HG03460 (cell line): ENCODE measurements around the gene PRSS50.
"Not testable (repeated sequence)": the region's sequence is repeated elsewhere in the genome, so short reads cannot be mapped to it uniquely, and the experiment has no call there.

Experiments
- ATAC-seq: cut with Tn5 transposase; IDR thresholded peaks from one replicate; pipeline ENCODE4 v1.9.1; 2021; ENCODE audit not compliant: unreplicated experiment

PRSS50 gene, protein sequence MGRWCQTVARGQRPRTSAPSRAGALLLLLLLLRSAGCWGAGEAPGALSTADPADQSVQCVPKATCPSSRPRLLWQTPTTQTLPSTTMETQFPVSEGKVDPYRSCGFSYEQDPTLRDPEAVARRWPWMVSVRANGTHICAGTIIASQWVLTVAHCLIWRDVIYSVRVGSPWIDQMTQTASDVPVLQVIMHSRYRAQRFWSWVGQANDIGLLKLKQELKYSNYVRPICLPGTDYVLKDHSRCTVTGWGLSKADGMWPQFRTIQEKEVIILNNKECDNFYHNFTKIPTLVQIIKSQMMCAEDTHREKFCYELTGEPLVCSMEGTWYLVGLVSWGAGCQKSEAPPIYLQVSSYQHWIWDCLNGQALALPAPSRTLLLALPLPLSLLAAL

DNA sequence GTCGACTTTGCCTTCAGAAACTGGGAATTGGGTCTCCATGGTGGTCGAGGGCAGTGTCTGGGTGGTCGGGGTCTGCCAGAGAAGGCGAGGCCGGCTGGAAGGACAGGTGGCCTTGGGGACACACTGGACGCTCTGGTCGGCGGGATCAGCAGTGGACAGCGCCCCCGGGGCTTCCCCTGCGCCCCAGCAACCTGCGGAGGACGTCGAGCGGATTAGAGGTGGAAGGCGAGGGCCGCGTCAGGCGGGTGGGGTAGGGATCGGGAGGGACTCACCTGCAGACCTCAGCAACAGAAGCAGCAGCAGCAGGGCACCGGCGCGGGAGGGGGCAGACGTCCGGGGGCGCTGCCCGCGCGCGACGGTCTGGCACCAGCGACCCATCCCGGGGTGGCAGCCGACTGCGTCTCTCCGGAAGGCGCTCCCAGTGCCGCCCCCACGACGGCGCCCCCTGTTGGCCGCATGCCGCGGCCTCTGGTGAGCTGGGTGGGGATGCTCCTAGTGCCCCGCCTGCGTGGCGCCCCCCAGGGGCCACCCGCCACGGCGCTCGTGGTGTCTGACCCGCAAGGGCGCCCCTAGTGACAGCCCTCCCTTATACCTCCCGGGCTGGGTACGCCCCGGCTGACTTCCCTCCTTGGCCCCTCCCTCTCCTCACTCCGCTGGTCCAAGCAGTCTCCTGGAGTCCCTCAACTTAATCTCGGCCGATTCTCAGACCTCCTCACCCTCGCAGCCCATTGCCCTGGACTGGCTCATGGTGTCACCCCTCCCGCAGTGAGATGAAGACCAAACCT, at the start of gene PRSS50:
PRSS50 (minus strand) TSS at position 423 of the 785 bp plus-strand sequence; CDS start at position 378, 45 bp downstream.
- no peak for ATAC-seq

DNA sequence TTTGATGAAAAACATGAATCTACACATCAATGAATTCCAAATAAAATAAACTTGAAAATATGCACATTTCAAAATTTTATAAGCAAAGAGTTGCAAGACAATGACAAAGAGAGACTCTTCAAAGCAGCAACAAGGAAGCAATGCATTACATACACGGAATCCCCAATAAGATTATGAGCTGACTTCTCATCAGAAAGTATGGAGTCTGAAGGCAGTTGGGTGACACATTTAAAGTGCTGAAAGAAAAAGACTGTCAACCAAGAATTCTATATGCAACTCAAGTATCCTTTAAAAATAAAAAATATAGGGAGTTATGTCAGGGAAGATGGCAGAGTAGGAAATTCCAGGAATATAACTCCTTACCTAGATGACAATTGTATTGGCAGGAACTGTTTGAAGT, 46.5 kb upstream of the PRSS50 start:
- no peak for ATAC-seq

DNA sequence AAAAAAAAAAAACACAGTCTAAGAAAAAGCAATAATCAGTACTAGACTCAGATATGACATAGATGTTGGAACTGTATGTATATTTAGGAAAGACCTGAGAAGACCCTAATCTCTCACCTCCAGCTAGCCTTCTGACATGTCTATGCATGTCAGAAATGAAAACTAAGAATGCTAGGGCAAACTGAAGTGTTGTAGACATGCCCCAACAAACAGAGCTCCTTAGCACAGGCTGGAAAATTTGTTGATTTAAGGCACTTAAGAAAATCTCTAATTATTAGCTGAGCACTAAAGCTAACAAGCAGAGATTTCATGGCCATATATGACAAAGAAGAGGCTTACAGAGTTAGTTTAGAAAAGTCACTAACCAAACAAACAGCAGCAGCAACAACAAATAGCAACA, 45.5 kb upstream of the PRSS50 start:
- no peak for ATAC-seq

DNA sequence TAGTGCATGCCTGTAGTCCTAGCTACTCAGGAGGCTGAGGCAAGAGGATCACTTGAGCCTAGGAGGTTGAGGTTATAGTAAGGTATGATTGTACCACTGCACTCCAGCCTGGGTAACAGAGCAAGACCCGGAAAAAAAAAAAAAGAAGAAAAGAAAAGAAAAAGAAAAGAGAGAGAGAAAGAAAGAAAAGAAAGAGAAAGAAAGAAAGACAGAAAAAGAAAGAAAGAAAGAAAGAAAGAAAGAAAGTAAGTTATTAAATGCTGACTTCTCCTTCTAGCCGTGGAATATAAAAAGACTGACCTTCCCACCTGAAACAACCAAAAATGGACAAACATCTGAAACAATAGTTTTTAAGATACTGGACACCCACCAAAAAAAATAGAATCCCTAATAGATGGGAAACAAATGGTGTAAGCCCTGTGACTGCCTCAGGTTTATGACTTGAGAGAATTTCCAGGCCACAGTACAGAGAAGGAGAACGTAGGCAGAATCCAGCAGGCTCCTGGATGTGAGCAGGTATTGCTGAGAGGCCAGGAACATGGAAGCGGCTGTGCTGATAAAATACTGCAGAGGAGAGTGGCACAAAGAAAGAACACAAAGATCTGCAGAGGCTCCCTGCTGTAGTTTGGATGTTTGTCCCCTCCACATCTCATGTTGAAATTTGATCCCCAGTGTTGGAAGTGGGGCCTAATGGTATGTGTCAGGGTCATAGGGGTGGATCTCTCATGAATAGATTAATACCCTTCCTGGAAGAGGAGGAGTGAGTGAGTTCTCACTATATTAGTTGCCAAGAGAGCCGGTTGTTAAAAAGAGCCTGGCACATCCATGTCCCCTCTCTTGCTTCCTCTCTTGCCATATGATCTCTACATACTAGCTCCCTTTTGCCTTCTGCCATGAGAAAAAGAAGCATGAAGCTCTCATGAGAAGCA, 41.8 kb upstream of the PRSS50 start:
- ATAC-seq = no peak

DNA sequence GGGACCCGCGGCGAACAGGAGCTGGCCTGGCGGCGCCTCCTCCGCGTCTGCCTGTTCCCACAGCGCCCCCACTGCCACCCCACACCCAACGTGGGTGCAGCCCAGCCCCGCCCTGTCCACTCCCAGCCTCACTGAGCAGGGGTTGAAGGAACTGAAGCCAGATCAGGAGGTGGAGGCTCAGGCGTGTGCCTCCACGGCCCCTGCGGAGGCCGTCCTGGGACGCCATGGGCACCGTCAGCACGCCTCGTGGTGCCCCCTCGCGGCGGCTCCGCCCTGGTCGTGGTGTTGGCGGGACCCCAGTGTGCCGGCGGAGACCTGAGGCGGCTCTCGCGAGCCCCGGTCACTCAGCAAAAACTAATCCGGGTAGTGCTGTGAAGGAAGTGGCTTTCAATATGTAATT, 39.0 kb upstream of the PRSS50 start:
- ATAC-seq = no peak

DNA sequence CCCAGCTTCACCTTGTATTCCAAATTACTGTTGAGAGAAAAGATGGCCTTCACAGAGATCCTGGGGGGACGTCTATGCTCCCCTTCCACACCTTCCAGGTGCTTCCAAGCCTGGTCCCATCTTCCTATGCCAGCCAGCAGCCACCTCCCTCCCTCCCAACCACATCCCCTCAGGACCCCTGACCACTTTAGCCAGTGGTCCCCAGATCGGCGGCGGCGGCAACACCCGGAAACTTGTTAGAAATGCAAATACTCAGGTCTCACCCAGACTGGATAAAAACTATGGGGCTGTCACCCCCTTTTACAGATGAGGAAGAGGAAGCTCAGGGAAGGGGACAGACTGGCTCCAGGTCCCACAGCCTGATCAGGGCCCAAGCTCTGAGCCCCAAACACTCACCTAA, 38.0 kb upstream of the PRSS50 start:
- no peak for ATAC-seq

DNA sequence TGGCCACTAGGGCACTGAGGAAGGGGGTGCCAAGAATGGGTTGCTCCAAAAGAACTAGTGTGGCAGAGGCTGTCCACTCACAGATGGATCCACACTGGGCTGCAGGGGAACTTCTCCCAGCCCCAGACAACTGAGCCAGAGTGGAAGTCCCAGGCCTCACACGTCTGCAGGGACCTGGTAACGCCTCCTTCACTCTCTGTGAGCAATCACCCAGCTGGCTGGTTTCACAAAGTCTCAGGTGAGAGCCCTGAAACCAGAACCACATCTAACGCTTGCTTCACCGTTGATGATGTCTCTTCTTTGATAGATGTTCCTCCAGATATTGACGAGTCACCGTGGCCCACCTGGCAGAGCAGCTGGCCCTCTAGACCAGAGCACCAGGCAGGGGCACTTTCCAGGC, 35.5 kb upstream of the PRSS50 start:
- not testable (repeated sequence) for ATAC-seq

DNA sequence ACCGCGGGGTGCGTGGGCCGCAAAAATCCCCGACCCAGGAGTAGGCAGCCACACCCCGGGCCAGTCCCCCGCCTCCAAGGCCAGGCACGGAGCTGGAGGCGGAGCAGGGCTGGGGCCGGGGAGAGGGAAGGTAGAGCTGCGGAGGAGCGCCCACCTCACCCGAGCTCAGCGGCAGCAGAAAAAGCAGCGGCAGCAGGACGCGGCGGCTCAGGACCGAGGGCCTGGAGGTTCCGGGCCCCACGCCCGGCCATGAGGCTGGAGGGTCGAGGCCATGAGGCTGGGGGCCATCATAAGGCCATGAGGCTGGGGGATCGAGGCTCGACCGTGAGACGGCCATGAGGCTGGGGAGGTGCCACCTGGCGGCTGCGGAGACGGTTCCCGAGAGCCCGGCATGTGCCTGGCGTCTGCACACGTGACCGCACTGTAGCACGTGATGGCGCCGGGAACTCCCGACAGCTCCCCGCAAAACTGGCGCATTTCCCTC, 32.9 kb upstream of the PRSS50 start:
- no peak for ATAC-seq

DNA sequence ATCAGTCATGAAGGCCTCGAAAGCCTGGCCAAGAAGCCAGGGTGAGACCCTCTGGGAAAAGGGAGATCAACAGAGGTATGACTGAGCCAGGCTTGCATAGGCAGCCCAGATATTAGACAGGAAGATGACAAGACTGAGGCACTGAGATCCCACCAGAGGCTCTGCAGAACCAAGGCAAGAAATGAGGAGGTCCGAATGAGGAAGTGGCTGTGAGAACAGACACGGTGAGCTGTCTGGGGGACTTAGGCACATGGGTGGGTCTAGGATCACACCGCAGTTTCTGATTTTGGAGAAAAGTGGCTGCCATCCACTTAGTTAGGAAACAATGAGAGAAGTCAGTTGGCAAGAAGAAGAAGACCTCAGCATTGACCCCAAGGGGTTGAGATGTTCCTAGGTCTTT, 31.5 kb upstream of the PRSS50 start:
- no peak for ATAC-seq

DNA sequence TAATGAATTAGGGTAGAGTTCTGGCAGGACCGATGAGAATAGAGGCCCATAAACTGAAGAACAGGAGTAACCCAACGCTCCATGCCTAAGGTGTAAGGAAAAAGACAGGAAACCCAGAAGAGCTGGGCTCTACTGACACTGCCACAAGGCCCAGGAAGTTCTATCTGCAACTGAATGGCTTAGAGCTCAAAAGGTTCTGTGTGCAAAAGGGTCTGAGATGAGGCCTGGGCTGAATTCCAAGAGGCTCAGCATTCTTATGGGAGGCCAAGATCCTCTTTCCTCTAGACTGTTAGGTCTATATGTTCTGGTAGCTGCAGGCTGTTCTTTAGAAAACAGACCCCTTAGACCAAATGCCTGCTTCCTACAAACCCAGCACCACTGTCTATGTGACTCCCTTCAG, 30.5 kb upstream of the PRSS50 start:
- no peak for ATAC-seq

DNA sequence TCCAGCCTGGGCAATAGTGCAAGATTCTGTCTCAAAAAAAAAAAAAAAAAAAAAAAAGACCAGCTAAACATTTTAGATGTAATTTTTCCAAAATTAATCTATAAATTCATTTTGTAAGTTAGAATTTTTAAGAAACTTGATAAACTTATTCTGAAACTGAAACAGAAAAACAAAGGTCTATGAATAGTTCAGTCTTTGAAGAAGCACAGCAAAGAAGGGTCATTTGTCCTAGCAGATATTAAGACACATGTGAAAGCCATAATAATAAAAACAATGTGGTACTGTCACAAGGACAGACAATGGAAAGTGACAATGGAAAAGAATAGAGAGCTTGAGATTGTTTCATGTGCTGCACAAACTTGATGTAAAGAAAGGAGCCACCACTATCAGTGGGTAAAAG, 29.0 kb upstream of the PRSS50 start:
- ATAC-seq = no peak

DNA sequence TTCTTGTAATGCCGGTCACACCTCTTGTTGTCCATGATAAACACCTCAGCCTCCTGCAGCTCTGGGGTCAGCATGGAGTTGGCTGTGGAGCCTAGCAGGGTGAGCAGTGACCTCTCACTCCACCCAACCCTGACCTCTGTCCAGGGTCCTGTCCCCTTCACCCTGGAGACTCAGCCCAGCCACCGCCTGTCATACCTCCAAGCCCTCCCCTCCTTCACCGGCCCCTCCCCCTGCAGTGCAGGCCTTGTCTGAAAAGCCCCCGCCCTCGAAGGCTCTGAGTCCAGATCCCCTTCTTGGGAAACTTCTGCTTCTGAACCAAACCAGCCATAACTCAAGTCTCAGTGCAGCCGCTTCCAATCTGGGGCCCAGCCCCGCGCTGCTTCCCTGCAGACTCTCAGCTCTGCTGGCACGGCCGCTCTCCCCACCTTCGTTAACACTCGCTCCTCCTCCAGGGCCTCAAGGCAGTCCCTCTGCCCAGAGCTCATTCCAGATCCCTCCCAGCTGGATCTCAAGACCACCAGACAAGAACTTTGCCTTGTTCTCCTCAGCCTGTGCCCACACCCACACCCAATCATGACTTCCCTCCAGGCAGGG, 25.4 kb upstream of the PRSS50 start:
- ATAC-seq = no peak

DNA sequence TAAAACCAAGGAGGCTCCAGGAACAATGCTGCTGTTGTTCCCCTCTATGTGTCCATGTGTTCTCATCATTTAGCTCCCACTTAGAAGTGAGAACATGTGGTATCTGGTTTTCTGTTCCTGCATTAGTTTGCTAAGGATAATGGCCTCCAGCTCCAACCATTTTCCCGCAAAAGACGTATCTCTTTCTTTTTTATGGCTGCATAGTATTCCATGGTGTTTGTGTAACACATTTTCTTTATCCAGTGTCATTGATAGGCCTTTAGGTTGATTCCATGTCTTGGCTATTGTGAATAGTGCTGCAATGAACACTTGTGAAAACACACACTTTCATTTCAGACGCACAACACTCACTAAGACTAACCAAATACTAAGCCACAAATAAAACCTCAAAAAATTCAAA, 21.9 kb upstream of the PRSS50 start:
- ATAC-seq = not testable (repeated sequence)

DNA sequence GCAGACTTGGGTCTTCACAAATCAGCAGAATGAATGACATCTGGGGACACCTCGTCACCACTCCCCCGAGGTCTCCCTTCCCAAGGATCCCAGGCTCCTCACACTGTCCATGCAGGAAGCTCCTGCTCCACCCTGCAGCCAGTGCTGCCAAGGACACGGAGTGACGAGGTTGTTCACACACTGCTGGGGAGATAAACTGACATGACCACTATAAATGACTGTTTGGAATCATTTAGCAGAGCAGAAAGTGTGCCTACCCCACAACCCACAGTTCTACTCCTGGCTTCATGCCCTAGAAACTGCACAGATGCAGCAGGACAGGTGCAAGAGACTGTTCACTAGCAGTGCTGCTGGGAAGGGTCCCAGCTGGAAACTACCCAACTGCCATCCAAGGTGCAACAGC, 19.7 kb upstream of the PRSS50 start:
- ATAC-seq = no peak

DNA sequence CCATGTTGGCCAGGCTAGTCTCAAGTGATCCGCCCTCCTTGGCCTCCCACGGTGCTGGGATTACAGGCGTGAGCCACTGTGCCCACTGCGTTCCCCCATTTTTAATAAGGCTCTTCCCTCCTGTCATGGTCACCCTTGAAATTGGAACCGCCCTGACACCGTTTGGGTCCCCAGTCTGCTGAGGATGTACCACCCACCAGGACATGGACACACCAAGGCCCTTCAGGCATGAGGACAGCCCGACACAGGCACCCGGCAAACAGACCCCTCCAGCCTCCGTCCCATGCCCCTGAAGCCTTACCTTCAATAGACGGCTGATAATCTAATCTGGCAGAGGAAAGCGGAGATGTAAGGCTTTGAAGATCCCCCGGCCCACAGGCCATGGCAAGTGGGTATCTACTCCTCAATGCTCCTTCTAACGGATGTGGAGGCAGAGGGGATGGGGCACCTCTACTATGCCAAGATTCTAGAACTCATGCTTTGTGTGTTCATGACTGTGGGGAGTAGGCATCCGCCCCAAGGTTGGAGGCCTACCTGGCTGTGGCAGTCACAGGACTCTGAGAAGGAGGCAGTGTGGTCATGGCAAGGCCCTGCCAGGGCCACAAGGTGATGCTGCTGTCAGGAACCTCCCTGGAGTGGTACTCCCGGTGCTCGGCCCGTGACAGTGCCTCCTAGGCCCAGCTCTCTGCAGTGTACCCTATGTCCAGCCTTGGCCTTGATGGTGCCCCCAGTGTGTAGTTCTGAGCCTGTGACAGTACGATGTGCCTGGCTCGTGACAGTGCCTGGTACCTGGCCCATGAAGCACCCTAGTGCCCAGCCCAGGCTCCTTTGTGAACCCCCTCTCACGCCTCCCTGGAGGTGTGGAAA, 18.6 kb upstream of the PRSS50 start:
- no peak for ATAC-seq

DNA sequence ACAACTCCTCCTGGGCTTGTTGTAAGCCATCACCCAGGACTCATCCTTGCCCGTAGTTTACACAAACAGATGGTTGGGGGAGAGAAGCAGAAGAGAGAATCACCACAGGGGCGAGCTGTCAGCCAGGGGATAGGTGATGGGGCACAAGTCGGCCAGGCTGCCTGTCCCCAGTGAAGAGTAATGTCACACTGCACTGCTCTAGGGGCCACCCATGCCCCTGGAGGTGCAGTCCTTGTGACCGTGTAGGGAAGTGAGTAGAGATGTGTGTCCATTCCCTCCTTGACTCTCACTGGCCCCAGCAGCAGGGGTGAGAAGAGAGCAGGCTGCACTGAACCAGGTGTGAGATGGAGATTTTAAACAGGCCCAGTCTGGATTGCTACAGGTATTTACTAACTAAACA, 17.1 kb upstream of the PRSS50 start:
- no peak for ATAC-seq

DNA sequence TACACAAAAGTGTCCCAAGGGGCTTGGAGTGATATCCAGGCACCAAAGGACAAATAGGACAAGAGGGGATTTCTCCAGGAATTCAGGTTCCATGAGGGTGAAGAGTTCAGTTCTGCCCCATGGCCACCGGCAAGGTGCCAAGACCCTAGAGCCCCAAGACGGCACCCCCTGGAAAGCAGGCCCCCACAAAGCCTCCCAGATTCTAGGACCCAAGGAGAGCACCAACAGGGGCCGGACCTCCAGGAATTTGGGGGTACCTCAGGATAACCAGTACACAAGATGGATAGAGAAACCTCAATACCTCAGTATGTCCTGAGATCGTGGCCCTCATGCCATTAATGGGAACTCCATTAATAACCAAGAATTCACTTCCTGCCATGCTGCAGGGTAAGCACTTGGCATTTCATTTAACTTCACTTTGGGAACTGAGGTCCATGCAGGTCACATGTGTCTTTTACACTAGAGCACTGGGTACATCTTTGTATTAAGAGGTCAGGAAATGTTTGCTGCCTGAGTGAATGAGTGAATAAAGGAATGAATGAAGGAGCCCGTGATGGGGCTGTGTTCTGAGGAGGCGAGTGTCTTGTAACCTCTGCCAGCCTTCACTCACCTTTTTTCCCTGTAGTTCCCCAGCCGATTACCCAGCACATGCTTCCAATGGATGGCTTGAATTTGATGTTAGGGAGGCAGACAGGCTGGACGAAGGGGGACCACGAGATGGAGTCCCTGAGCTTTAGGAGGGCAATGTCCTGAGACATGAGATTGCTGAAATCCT, 15.5 kb upstream of the PRSS50 start:
- no peak for ATAC-seq

DNA sequence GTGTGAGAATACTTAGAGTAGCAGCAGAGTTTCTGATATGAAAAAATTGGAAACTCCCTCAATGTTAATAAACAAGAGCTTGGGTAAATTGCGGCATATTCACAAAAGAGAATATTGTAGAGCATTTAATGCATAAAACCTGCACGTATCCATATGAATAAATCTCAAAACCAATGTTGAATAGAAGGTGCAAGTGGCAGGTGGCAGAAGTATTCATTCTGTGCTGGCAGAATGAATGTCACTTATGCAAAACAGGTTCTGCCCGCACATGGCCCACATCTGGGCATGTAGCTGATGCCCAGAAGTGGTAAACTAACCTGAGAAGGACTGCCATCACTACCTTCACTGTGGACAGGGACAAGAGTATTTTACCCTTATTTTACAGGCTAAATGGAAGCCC, 14.1 kb upstream of the PRSS50 start:
- ATAC-seq = no peak

DNA sequence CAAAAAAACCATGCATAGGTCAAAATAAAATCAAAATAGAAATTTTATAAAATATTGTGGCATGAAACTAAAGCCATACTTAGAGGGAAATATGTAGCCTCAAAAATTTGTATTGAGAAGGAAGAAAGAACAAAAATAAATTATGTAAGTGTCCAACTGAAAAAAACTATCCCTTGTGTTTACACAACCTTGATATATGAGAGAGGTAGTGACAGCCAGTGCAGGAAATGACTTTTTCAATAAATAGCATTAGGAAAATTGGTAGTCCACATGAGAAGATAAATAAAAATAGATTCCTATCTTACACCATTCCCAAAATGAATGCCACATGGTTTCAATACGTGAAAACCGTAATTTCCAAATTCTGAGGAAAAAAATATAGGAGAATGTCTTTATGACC, 13.2 kb upstream of the PRSS50 start:
- no peak for ATAC-seq
